ENCODE data around the gene RBM38.

GRCh38 chr20:57389695-57390603 is 1.2 kb upstream of the RBM38 start:
- no peak for TF ChIP-seq CTCF (IDR thresholded peaks at IDR 0.05; ENCODE audit: low read depth, low read length)
- no peak for TF ChIP-seq EZH2phosphoT487 (IDR thresholded peaks at IDR 0.05; ENCODE audit: low read depth)
